ENCODE results near the gene BCL2L11. TPM values are rescaled to one million over a fixed set of nuclear protein-coding genes. Genes with fewer than 3 reads are reported as not detected.
A peak's percentile ranks its signal among the peaks of the same experiment; 100 is the strongest.

BCL2L11 gene
- total RNA-seq, 4 donors from 2014 or later: 4.8 to 18.8 (median 13.7) TPM

- intact Hi-C loops (cut with DNase I; ENCODE audit: low total_unique reads): no loop called here
- DNase-seq: no peak
Observed at GRCh38 chr2:111116011-111116746, 4.5 kb upstream of the BCL2L11 start.

DNA sequence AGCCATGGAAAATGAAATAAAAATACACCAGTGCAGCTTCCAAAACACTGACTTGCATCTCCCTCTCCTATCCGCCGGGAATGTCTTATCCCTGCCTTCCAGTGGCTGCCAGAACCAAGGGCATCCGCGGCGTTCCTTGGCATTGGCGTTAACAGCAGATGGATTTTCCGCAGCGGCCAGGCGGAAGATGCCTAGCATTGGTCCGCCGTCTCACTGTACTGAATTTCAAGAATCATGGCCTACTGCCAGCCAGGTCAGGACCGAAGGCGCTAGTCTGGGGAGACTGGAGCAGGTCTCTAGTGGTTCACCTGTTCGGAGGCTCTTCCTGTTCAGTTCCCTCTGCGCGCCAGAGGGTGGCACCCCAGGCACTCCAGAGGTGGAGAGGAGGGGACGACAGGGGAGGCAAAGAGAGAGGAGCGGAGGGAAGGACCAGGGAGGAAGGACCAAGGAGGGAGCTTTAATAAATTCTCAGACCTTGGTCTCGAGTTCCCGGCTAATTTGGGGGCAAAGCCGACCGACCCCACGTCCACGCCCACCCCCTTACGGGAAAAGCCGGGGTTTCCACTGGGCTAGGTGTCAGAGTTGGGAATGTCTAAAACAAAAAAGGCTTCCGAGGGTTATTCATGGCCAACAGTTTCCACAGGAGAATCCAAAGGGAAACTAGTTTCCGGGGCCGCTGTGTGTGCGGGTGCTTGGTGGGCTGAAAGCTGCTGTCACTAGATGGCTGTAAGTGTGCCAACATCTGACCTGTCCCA lies 3.7 kb upstream of the BCL2L11 start:
- TF ChIP-seq, protein P1, sequence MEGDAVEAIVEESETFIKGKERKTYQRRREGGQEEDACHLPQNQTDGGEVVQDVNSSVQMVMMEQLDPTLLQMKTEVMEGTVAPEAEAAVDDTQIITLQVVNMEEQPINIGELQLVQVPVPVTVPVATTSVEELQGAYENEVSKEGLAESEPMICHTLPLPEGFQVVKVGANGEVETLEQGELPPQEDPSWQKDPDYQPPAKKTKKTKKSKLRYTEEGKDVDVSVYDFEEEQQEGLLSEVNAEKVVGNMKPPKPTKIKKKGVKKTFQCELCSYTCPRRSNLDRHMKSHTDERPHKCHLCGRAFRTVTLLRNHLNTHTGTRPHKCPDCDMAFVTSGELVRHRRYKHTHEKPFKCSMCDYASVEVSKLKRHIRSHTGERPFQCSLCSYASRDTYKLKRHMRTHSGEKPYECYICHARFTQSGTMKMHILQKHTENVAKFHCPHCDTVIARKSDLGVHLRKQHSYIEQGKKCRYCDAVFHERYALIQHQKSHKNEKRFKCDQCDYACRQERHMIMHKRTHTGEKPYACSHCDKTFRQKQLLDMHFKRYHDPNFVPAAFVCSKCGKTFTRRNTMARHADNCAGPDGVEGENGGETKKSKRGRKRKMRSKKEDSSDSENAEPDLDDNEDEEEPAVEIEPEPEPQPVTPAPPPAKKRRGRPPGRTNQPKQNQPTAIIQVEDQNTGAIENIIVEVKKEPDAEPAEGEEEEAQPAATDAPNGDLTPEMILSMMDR (IDR thresholded peaks at IDR 0.05 in 4 of 5, conservative IDR thresholded peaks at IDR 0.05 in 1 of 5): peak; percentile 81 to 95 (median 88)
- TF ChIP-seq POLR2A (IDR thresholded peaks at IDR 0.05): no peak
- H3K36me3 ChIP-seq: no peaks in the 10 kb centered on the region
- H3K9me3 ChIP-seq: no peaks in the 10 kb centered on the region
- ATAC-seq (peak; percentile 44), DNase-seq (peak; percentile 56 to 73)
- intact Hi-C loops (cut with DNase I; ENCODE audit: low total_unique reads) (no loop called here), in situ Hi-C loops (cut with MboI; ENCODE audit: low sequenced_read_pairs in 4 of 4) (loop anchor here (10.0 to 25.0 kb wide), 3 partner anchors 570 to 595 kb away; no protein-coding TSS in a partner anchor)
- H3K27me3 ChIP-seq: peaks cover 0 to 5% (median 0%) of the 10 kb centered on the region in 3 donors
- peaks cover 18 to 19% of the 10 kb centered on the region in 2 donors for H3K4me1 ChIP-seq
- H3K27ac ChIP-seq: peak overlapping the region in 1 of 4 donors; percentile 3
- H3K4me3 ChIP-seq: peak overlapping the region; percentile 53 to 98 (median 82)

More at GRCh38 chr2:111116011-111116746, 4.5 kb upstream of the BCL2L11 start:
- Histone ChIP-seq H3K36me3 (no peaks in the 10 kb centered on the region), H3K4me3 (no peak overlapping the region), H3K27me3 (peaks cover 0 to 5% (median 0%) of the 10 kb centered on the region in 3 donors), H3K9me3 (no peaks in the 10 kb centered on the region), H3K4me1 (peaks cover 18 to 19% of the 10 kb centered on the region in 2 donors), H3K27ac (no peak overlapping the region)
- ATAC-seq: no peak
- no peak for TF ChIP-seq POLR2A (IDR thresholded peaks at IDR 0.05)
- TF ChIP-seq, protein P1 (IDR thresholded peaks at IDR 0.05 in 4 of 5, conservative IDR thresholded peaks at IDR 0.05 in 1 of 5): no peak
- in situ Hi-C loops (cut with MboI; ENCODE audit: low sequenced_read_pairs in 4 of 4): loop anchor here (10.0 to 25.0 kb wide), 3 partner anchors 571 to 596 kb away; no protein-coding TSS in a partner anchor

GRCh38 chr2:111117598-111118480 lies 2.9 kb upstream of the BCL2L11 start:
- DNase-seq: peak in 1 of 2 donors; percentile 24
- no peak for ATAC-seq
- Histone ChIP-seq H3K4me1 (peaks cover 18 to 19% of the 10 kb centered on the region in 2 donors), H3K27me3 (peaks cover 0 to 5% (median 0%) of the 10 kb centered on the region in 3 donors), H3K4me3 (peak overlapping the region; percentile 53 to 98 (median 82)), H3K9me3 (no peaks in the 10 kb centered on the region), H3K36me3 (no peaks in the 10 kb centered on the region), H3K27ac (peak overlapping the region; percentile 1 to 51 (median 14))
- intact Hi-C loops (cut with DNase I; ENCODE audit: low total_unique reads): no loop called here
- in situ Hi-C loops (cut with MboI; ENCODE audit: low sequenced_read_pairs in 4 of 4): loop anchor here (10.0 to 25.0 kb wide), 3 partner anchors 569 to 594 kb away; no protein-coding TSS in a partner anchor
- TF ChIP-seq, protein P1 (IDR thresholded peaks at IDR 0.05 in 4 of 5, conservative IDR thresholded peaks at IDR 0.05 in 1 of 5): no peak
- TF ChIP-seq POLR2A (IDR thresholded peaks at IDR 0.05): no peak

DNA sequence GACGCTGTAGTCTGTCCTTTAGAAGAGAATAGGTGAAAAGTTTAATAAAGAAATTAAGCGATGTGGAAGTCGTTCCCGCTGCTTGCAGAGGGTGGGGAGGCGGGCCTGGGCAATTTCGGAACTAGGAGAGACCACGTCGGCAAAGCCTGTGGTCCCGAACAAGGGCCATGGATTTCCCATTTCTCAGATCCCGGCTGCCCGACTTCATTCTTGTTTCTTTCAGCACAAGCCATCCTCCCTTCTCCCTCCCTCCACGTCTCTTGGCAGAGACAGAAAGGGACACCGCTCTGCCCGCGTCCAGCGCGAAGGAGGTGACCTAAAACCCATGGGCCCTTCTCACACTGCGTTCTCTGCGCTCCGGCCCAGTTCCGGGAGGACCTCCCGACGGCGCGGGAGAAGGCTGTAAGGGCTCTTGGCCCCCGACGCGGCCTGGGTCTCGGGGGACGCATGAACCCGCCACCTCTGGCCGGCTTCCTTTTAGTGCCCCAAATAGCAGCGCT lies 2.2 kb upstream of the BCL2L11 start:
- peak overlapping the region; percentile 53 to 98 (median 82) for H3K4me3 ChIP-seq
- peaks cover 21 to 22% of the 10 kb centered on the region in 2 donors for H3K4me1 ChIP-seq
- DNase-seq: no peak
- intact Hi-C loops (cut with DNase I; ENCODE audit: low total_unique reads) (no loop called here), in situ Hi-C loops (cut with MboI; ENCODE audit: low sequenced_read_pairs in 4 of 4) (loop anchor here (10.0 to 25.0 kb wide), 3 partner anchors 569 to 594 kb away; no protein-coding TSS in a partner anchor)
- no peaks in the 10 kb centered on the region for H3K9me3 ChIP-seq
- peaks cover 0 to 5% (median 0%) of the 10 kb centered on the region in 3 donors for H3K27me3 ChIP-seq
- no peaks in the 10 kb centered on the region for H3K36me3 ChIP-seq
- ATAC-seq: no peak
- TF ChIP-seq, protein P1 (IDR thresholded peaks at IDR 0.05 in 4 of 5, conservative IDR thresholded peaks at IDR 0.05 in 1 of 5): no peak
- TF ChIP-seq POLR2A (IDR thresholded peaks at IDR 0.05): no peak
- H3K27ac ChIP-seq: peak overlapping the region; percentile 1 to 51 (median 14)

Data from gastrocnemius medialis (tissue), 4 donors.